ENCODE results near the gene HYCC2.

DNA sequence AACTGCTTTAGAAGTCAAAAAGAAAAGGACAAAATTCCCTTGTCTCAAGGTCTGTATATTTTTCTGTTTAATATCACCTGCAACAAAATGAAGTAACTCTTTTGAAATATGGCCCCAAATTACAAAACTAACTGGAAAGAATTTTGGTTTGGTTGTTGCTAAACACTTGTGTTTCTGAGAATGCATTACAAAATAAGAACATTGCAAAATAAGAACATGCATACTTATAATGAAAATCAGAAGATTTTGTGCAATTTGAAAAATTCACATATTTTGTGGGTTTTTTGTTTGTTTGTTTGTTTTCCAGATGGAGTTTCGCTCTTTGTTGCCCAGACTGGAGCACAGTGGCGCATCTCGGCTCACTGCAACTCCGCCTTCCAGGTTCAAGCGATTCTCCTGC lies 22.1 kb upstream of the HYCC2 start:
- TF ChIP-seq, protein P1, sequence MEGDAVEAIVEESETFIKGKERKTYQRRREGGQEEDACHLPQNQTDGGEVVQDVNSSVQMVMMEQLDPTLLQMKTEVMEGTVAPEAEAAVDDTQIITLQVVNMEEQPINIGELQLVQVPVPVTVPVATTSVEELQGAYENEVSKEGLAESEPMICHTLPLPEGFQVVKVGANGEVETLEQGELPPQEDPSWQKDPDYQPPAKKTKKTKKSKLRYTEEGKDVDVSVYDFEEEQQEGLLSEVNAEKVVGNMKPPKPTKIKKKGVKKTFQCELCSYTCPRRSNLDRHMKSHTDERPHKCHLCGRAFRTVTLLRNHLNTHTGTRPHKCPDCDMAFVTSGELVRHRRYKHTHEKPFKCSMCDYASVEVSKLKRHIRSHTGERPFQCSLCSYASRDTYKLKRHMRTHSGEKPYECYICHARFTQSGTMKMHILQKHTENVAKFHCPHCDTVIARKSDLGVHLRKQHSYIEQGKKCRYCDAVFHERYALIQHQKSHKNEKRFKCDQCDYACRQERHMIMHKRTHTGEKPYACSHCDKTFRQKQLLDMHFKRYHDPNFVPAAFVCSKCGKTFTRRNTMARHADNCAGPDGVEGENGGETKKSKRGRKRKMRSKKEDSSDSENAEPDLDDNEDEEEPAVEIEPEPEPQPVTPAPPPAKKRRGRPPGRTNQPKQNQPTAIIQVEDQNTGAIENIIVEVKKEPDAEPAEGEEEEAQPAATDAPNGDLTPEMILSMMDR (IDR thresholded peaks at IDR 0.05) = no peak
- TF ChIP-seq EZH2 (IDR thresholded peaks at IDR 0.05; ENCODE audit: borderline replicate concordance, insufficient read depth, low read depth, low read length, poor library complexity, severe bottlenecking) = no peak

All from B cell (primary cell).